Measurements from ENCODE around the gene SLC1A6.
"Not testable (repeated sequence)": the region's sequence is repeated elsewhere in the genome, so short reads cannot be mapped to it uniquely, and the experiment has no call there.

SLC1A6 gene

GRCh38 chr19:14954071-14954655 is 25.5 kb downstream of the SLC1A6 start:
- FAIRE-seq, result no peak

DNA sequence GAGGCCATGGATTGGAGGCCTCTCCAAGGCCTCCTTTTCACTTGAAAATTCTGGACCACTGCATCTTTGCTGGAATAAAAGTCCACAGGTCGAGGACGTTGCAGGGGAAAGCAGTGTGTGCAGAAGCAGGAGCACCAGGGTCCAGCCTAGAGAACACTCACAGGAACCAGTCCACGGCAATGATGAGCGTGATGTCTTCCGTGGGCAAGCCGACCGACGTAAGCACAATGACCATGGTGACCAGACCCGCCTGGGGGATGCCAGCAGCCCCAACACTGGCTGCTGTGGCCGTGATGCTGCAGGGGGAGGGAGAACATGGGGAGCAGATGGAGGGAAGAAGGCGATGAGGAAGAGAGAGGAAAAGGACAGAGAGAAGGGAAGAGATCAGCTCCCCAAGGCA is 26.9 kb downstream of the SLC1A6 start:
- no peak for FAIRE-seq

- FAIRE-seq, result no peak
Observed at GRCh38 chr19:14950421-14950820, 29.2 kb downstream of the SLC1A6 start.

DNA sequence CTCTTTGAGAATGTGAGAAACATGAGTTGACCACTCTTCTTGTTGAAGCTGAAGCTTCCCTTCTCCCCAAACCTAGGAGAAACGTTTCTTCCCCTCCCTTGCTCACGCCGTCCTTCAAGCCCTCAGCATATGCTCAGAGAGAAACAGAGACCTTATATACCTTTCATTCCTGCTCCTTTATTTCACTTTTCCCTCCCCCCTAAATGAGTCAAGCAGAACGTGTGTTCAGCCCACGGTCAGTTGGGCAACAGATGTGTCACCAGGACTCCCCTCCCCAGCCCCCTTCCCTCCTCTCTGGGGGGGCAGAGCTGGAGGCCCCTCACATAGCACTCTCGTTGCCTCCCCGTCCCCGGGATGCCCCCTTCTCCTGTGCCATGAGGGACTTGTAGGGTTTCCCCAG is 29.8 kb downstream of the SLC1A6 start:
- no peak for FAIRE-seq

- FAIRE-seq, result not testable (repeated sequence)
Observed at GRCh38 chr19:14949413-14949812, 30.3 kb downstream of the SLC1A6 start.

DNA sequence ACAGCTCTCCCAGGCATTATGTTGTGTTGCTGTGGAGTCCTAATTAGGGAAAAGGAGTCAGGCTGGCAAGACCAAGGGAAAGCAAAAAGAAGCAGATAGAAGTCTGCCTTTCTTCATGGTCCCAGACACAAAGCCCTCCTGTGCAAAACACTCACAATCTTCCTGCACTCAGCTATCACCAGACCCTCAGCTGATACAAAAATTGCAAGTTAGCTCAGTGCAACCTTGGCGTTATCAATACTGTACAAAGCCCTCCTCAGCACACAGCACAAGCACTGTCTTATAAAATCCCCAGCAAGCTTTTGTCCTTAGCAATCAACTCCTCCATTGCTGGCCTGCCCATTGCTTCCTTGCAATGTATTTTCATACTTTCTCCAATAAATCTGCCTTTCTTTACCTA is 35.2 kb downstream of the SLC1A6 start:
- FAIRE-seq, result no peak

DNA sequence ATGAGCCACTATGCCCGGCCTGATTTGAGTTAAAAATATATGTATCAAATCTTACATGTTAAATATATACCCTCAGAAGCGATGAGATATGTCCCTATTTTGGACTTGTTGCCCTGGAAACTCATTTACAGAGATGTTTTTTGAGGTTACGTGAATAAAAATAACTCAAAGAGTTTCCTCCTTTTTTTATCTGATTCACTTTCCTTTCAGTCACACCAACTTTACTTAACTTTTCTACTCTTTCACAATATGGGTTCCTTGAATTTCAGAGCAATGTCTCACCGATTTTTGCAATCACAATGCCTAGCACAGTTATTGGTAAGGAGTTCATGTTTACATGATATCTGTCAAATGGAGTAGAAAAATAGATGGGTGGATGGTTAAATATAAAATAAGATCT is 36.1 kb downstream of the SLC1A6 start:
- no peak for FAIRE-seq

GRCh38 chr19:14941189-14941588 is 38.5 kb downstream of the SLC1A6 start, which contains the start of gene OR7C2:
Gene OR7C2 (plus strand): TSS chr19:14941489. CDS start chr19:14941489, 0 bp downstream.
- FAIRE-seq, result no peak

DNA sequence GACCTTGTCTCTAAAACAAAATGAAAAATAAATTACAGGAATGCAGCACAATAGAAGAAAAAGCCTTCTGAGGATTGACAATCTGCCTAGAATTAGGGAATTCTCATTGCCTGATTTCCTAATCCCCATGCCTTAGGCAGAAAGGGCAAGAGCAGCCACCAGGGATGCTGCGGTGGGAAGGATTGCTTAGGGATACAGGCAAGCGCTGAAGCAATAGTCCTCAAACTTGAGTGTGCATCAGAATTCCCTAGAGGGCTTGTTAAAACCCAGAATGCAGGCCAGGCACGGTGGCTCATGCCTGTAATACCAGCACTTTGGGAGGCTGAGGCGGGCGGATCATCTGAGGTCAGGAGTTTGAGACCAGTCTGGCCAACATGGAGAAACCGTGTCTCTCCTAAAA is 39.4 kb downstream of the SLC1A6 start:
- FAIRE-seq, result no peak

DNA sequence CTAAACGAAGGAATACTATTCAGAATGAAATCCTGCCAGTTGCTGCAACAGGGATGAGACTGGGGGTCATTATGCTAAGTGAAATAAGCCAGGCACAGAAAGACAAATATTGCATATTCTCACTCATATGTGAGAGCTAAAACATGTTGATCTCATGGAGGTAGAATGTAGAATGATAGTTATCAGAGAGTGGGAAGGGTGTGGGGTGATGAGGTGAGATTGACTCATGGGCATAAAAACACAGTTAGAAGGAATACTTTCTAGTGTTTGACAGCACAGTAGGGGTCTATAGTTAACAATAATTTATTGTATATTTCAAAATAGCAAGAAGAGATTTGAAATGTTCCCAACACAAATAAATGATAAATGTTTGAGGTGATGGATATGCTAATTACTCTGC is 46.2 kb downstream of the SLC1A6 start:
- no peak for FAIRE-seq

GRCh38 chr19:14916848-14917247 is 62.8 kb downstream of the SLC1A6 start:
- FAIRE-seq, result no peak

DNA sequence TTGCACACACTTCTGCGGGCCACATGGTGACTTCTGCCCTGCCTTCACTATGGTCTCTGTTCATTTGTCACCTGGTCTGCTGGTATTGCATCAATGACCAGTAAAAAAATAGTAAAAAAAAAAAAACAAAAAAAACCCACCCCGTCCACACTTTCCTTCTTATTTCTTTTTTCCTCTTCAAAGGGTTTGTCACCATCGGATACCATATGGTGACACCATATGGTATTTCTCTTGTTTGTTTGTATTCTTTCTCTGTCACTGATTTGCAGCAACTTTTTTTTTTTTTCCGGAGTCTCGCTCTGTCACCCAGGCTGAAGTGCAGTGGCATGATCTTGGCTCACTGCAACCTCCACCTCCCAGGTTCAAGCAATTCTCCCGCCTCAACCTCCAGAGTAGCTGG is 64.5 kb downstream of the SLC1A6 start:
- FAIRE-seq, result no peak

GRCh38 chr19:14906711-14907110 is 73.0 kb downstream of the SLC1A6 start:
- no peak for FAIRE-seq

GRCh38 chr19:14901675-14902260 is 77.9 kb downstream of the SLC1A6 start:
- FAIRE-seq, result no peak

Measured in islet of Langerhans (tissue), 1 donor.